Epithelial cell of proximal tubule (primary cell): Measurements from ENCODE around the gene IGSF23. TPM values are rescaled to one million over a fixed set of nuclear protein-coding genes. Genes with fewer than 3 reads are reported as not detected.

Experiments used
- DNase-seq: peaks from one replicate; pipeline ENCODE4 v3.0.0-alpha.2; 2011; ENCODE audit warnings: low read depth
- H3K4me3 ChIP-seq: 2 replicates; pipeline ENCODE4 v1.5.1; 2011; ENCODE audit warnings: low read depth, mild to moderate bottlenecking, low read length
- CTCF ChIP-seq: conservative IDR thresholded peaks from 2 replicates; pipeline ENCODE4 v1.5.1; 2012; ENCODE audit warnings: low read depth, mild to moderate bottlenecking, low read length
- total RNA-seq: library from RNA; depleted of rRNA; stranded (reverse); fragments of >200 nt; gene quantifications from 2 replicates; pipeline ENCODE4 v1.2.3, GENCODE V29; 2015

Gene IGSF23
- total RNA-seq, 1 donor from 2014 or later: 0.12 TPM

DNA sequence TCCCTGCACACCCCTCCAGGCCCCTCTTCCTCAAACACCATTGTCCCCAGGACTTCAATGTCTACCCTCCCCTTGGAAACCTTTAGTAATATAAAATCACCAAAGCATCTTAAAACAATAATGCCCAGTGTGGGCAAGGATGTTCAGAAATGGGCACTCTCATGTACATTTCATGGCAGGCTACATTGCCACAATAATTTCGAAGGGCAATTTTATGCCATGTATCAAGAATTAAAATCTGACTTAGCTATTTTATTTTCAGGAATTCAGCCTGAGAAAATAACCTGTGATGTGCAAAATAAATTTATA is 35.8 kb upstream of the IGSF23 start:
- TF ChIP-seq CTCF: no peak
- no peak for DNase-seq
- H3K4me3 ChIP-seq: no peak overlapping the region

- no peak overlapping the region for H3K4me3 ChIP-seq
- TF ChIP-seq CTCF: no peak
- no peak for DNase-seq
Measured at GRCh38 chr19:44579663-44580365, 33.5 kb upstream of the IGSF23 start.

- no peak for DNase-seq
- TF ChIP-seq CTCF: no peak
- no peak overlapping the region for H3K4me3 ChIP-seq
Measured at GRCh38 chr19:44580366-44580895, 32.9 kb upstream of the IGSF23 start.

DNA sequence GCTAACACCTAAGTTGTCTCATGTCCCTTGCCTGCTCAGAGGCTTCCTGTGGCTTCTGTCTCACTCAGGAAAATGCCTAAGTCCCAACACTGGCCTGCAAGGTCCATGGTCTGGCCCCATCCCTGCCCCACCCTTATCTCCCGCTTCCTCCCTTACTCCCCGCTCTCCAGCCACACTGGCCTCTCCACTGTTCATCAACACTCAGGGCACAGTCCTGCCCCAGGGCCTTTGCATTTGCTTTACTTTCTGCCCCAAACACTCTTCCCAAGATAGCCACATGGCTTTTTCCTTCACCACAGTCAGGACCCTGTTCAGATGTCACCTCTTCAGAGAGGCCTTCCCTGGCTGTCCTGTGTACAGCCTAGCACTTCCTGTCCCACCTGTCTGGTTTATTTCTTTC is 32.1 kb upstream of the IGSF23 start:
- DNase-seq: no peak
- TF ChIP-seq CTCF: no peak
- no peak overlapping the region for H3K4me3 ChIP-seq

- DNase-seq: no peak
- no peak overlapping the region for H3K4me3 ChIP-seq
- peak; percentile 84 for TF ChIP-seq CTCF
Measured at GRCh38 chr19:44582581-44583265, 30.6 kb upstream of the IGSF23 start.

DNA sequence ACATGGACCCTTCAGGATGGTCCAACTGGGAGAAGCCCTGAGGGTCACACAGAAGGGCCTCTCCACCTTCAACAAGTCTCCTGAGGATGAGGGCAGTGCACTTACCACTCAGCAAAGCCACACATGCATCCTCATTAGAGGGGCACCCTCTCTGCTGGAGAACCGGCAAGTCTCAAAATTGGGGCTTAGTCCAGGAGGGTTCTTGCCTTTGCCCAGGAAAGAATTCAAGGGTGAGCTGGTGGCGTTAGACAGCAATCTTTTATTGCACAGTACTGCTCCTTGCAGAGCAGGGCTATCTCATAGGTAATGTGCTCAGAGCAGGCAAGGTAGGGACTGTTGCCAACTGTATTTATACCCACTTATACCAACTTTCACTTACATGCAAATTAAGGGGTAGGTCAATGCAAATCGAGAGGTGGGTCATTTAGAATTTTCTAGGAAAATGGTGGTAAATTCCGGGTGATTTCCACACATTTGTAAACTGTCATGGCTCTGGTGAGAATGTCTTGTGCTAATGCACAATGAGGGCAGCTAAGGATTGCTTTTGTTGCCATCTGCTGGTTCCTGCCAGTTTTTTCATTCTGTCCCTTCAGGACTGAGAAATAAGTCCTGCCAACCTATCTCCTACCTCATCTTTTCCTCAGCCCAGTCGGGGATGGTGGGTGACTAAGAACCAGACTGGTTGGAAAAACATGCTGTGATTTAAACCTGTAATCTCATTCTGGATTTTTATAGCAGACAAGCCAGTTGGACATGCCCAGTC is 27.8 kb upstream of the IGSF23 start:
- DNase-seq: no peak
- peak; percentile 53 for TF ChIP-seq CTCF
- H3K4me3 ChIP-seq: no peak overlapping the region
